ENCODE data around the gene STMN1. TPM values are rescaled to one million over a fixed set of nuclear protein-coding genes. Genes with fewer than 3 reads are reported as not detected.

STMN1 gene
- total RNA-seq, 2 experiments from 2014 or later, result 338 to 344 TPM

GRCh38 chr1:25858906-25859789 is 47.1 kb downstream of the STMN1 start, which contains the start of gene AUNIP:
Gene AUNIP (minus strand): TSS chr1:25859457. CDS start chr1:25859357, 100 bp downstream.
- ChIA-PET CTCF (interaction anchor here (0.5 to 1.1 kb wide), 2 partner anchors 8 to 65 kb away, joined by 3 read pairs; no protein-coding TSS in a partner anchor), POLR2A (no interaction called here)

GRCh38 chr1:25858494-25858893 is 47.7 kb downstream of the STMN1 start:
- CTCF ChIA-PET, result interaction anchor here (1.1 to 1.6 kb wide), 2 partner anchors 9 to 10 kb away, joined by 3 read pairs; no protein-coding TSS in a partner anchor
- POLR2A ChIA-PET, result no interaction called here

GRCh38 chr1:25856856-25857255 is 49.4 kb downstream of the STMN1 start:
- ChIA-PET POLR2A (no interaction called here), CTCF (interaction anchor here (1.3 to 1.6 kb wide), 2 partner anchors 11 to 38 kb away, joined by 3 read pairs; no protein-coding TSS in a partner anchor)

GRCh38 chr1:25854554-25854953 is 51.7 kb downstream of the STMN1 start:
- ChIA-PET POLR2A (interaction anchor here (0.6 kb wide), 1 partner anchor 434 kb away, joined by 4 read pairs; no protein-coding TSS in a partner anchor), CTCF (interaction anchor here (0.6 kb wide), 1 partner anchor 23 kb away, joined by 3 read pairs; no protein-coding TSS in a partner anchor)

Other genes with a start within 250 kb of the STMN1 start
- 10 to 100 TPM; 10.1 to 10.6 TPM for gene SELENON, start 106.2 kb downstream of the STMN1 start, total RNA-seq
- 10 to 100 TPM; 29.7 to 34.1 TPM for gene MTFR1L, start 86.5 kb downstream of the STMN1 start, total RNA-seq
- 10 to 100 TPM; 11.1 to 11.3 TPM for gene AUNIP, start 47.0 kb downstream of the STMN1 start, total RNA-seq
- gene PAQR7, start 30.7 kb downstream of the STMN1 start, total RNA-seq, result 10 to 100 TPM in 1 of 2 experiments, 1 to 10 TPM in 1; 8.9 to 10.3 TPM
- 1 to 10 TPM; 8.2 to 10.0 TPM for gene PAFAH2, start 91.6 kb upstream of the STMN1 start, total RNA-seq
- gene EXTL1, start 115.4 kb upstream of the STMN1 start, total RNA-seq, result not detected
- gene SLC30A2, start 139.7 kb upstream of the STMN1 start, total RNA-seq, result not detected
- gene TRIM63, start 161.2 kb upstream of the STMN1 start, total RNA-seq, result not detected
- gene PDIK1L, start 205.4 kb upstream of the STMN1 start, total RNA-seq, result 10 to 100 TPM; 15.4 to 15.7 TPM

All from activated CD8-positive, alpha-beta memory T cell treated with anti-CD3 and anti-CD28 coated beads for 36 hours (primary cell).